ENCODE results near the gene TREM1. TPM values are rescaled to one million over a fixed set of nuclear protein-coding genes. Genes with fewer than 3 reads are reported as not detected.

TREM1 gene
- total RNA-seq, 2 experiments from 2014 or later, result not detected

GRCh38 chr6:41269166-41269565 is 17.3 kb downstream of the TREM1 start:
- H3K4me1 Mint-ChIP-seq, result peaks cover 9% of the 10 kb centered on the region
- H3K27me3 Mint-ChIP-seq, result peaks cover 4% of the 10 kb centered on the region
- ChIA-PET POLR2A (no interaction called here), CTCF (no interaction called here)
- no peak for DNase-seq
- H3K4me3 Mint-ChIP-seq, result no peak overlapping the region
- H3K36me3 Mint-ChIP-seq (ENCODE audit: low read depth), result no peaks in the 10 kb centered on the region
- no peaks in the 10 kb centered on the region for H3K9me3 Mint-ChIP-seq
- H3K27ac Mint-ChIP-seq, result no peak overlapping the region

- Mint-ChIP-seq H3K9me3 (peaks cover 4% of the 10 kb centered on the region), H3K4me3 (no peak overlapping the region), H3K36me3 (ENCODE audit: low read depth) (peaks cover 1% of the 10 kb centered on the region), H3K27ac (no peak overlapping the region), H3K27me3 (peaks cover 3% of the 10 kb centered on the region), H3K4me1 (peaks cover 9% of the 10 kb centered on the region)
- DNase-seq, result no peak
- ChIA-PET POLR2A (no interaction called here), CTCF (no interaction called here)
Observed at GRCh38 chr6:41268478-41268877, 18.0 kb downstream of the TREM1 start.

GRCh38 chr6:41266541-41266940 is 19.9 kb downstream of the TREM1 start:
- no peak for DNase-seq
- ChIA-PET CTCF (no interaction called here), POLR2A (no interaction called here)
- H3K36me3 Mint-ChIP-seq (ENCODE audit: low read depth), result peaks cover 12% of the 10 kb centered on the region
- H3K27ac Mint-ChIP-seq, result no peak overlapping the region
- peaks cover 16% of the 10 kb centered on the region for H3K9me3 Mint-ChIP-seq
- H3K27me3 Mint-ChIP-seq, result peaks cover 16% of the 10 kb centered on the region
- peaks cover under 1% of the 10 kb centered on the region for H3K4me1 Mint-ChIP-seq
- H3K4me3 Mint-ChIP-seq, result no peak overlapping the region

- POLR2A ChIA-PET, result no interaction called here
Observed at GRCh38 chr6:41263267-41263666, 23.2 kb downstream of the TREM1 start.

GRCh38 chr6:41262401-41262800 is 24.1 kb downstream of the TREM1 start:
- DNase-seq, result no peak
- POLR2A ChIA-PET, result no interaction called here
- Mint-ChIP-seq H3K4me3 (no peak overlapping the region), H3K27ac (no peak overlapping the region), H3K9me3 (peaks cover 33% of the 10 kb centered on the region), H3K27me3 (peaks cover 38% of the 10 kb centered on the region), H3K36me3 (ENCODE audit: low read depth) (peaks cover 12% of the 10 kb centered on the region), H3K4me1 (no peaks in the 10 kb centered on the region)
- CTCF ChIA-PET, result interaction anchor here (1.5 kb wide), 1 partner anchor 16 kb away, joined by 6 read pairs; no protein-coding TSS in a partner anchor

More at GRCh38 chr6:41263267-41263666, 23.2 kb downstream of the TREM1 start:
- Mint-ChIP-seq H3K27me3 (peaks cover 38% of the 10 kb centered on the region), H3K4me3 (no peak overlapping the region), H3K36me3 (ENCODE audit: low read depth) (peaks cover 12% of the 10 kb centered on the region), H3K9me3 (peaks cover 33% of the 10 kb centered on the region), H3K4me1 (no peaks in the 10 kb centered on the region), H3K27ac (no peak overlapping the region)
- DNase-seq, result no peak
- CTCF ChIA-PET, result no interaction called here

- no peak for DNase-seq
- Mint-ChIP-seq H3K4me1 (peaks cover 4% of the 10 kb centered on the region), H3K27me3 (peaks cover 35% of the 10 kb centered on the region), H3K4me3 (no peak overlapping the region), H3K9me3 (peaks cover 25% of the 10 kb centered on the region), H3K27ac (no peak overlapping the region), H3K36me3 (ENCODE audit: low read depth) (peaks cover 7% of the 10 kb centered on the region)
- CTCF ChIA-PET, result no interaction called here
- POLR2A ChIA-PET, result no interaction called here
Observed at GRCh38 chr6:41258196-41258493, 28.3 kb downstream of the TREM1 start.

GRCh38 chr6:41257369-41258195 is 28.9 kb downstream of the TREM1 start:
- CTCF ChIA-PET, result no interaction called here
- DNase-seq, result no peak
- Mint-ChIP-seq H3K27me3 (peaks cover 36% of the 10 kb centered on the region), H3K4me3 (no peak overlapping the region), H3K27ac (no peak overlapping the region), H3K9me3 (peaks cover 24% of the 10 kb centered on the region), H3K4me1 (peaks cover 4% of the 10 kb centered on the region), H3K36me3 (ENCODE audit: low read depth) (peaks cover 5% of the 10 kb centered on the region)
- POLR2A ChIA-PET, result no interaction called here

- H3K9me3 Mint-ChIP-seq, result peaks cover 15% of the 10 kb centered on the region
- H3K27me3 Mint-ChIP-seq, result peaks cover 35% of the 10 kb centered on the region
- H3K27ac Mint-ChIP-seq, result no peak overlapping the region
- peaks cover 4% of the 10 kb centered on the region for H3K4me1 Mint-ChIP-seq
- no peaks in the 10 kb centered on the region for H3K36me3 Mint-ChIP-seq (ENCODE audit: low read depth)
- ChIA-PET CTCF (no interaction called here), POLR2A (no interaction called here)
- no peak for DNase-seq
- H3K4me3 Mint-ChIP-seq, result no peak overlapping the region
Observed at GRCh38 chr6:41256383-41256782, 30.1 kb downstream of the TREM1 start.

- no peak for DNase-seq
- ChIA-PET CTCF (no interaction called here), POLR2A (no interaction called here)
- Mint-ChIP-seq H3K36me3 (ENCODE audit: low read depth) (no peaks in the 10 kb centered on the region), H3K9me3 (peaks cover 13% of the 10 kb centered on the region), H3K27me3 (peaks cover 34% of the 10 kb centered on the region), H3K4me3 (no peak overlapping the region), H3K4me1 (peaks cover 4% of the 10 kb centered on the region), H3K27ac (no peak overlapping the region)
Observed at GRCh38 chr6:41255638-41256246, 30.7 kb downstream of the TREM1 start.

GRCh38 chr6:41255110-41255509 is 31.4 kb downstream of the TREM1 start:
- DNase-seq, result no peak
- no peaks in the 10 kb centered on the region for H3K36me3 Mint-ChIP-seq (ENCODE audit: low read depth)
- ChIA-PET POLR2A (no interaction called here), CTCF (no interaction called here)
- peaks cover 8% of the 10 kb centered on the region for H3K9me3 Mint-ChIP-seq
- no peak overlapping the region for H3K4me3 Mint-ChIP-seq
- no peak overlapping the region for H3K27ac Mint-ChIP-seq
- peaks cover 29% of the 10 kb centered on the region for H3K27me3 Mint-ChIP-seq
- H3K4me1 Mint-ChIP-seq, result peaks cover 4% of the 10 kb centered on the region

GRCh38 chr6:41252401-41253169 is 33.9 kb downstream of the TREM1 start:
- H3K27me3 Mint-ChIP-seq, result peaks cover 16% of the 10 kb centered on the region
- DNase-seq, result no peak
- H3K4me1 Mint-ChIP-seq, result peaks cover 9% of the 10 kb centered on the region
- H3K9me3 Mint-ChIP-seq, result no peaks in the 10 kb centered on the region
- H3K4me3 Mint-ChIP-seq, result no peak overlapping the region
- ChIA-PET POLR2A (no interaction called here), CTCF (no interaction called here)
- no peaks in the 10 kb centered on the region for H3K36me3 Mint-ChIP-seq (ENCODE audit: low read depth)
- no peak overlapping the region for H3K27ac Mint-ChIP-seq

GRCh38 chr6:41247882-41248705 is 38.4 kb downstream of the TREM1 start:
- Mint-ChIP-seq H3K9me3 (peaks cover 7% of the 10 kb centered on the region), H3K4me3 (no peak overlapping the region), H3K27me3 (peaks cover 22% of the 10 kb centered on the region), H3K27ac (no peak overlapping the region), H3K4me1 (peaks cover 8% of the 10 kb centered on the region), H3K36me3 (ENCODE audit: low read depth) (no peaks in the 10 kb centered on the region)
- DNase-seq, result no peak
- POLR2A ChIA-PET, result no interaction called here
- CTCF ChIA-PET, result no interaction called here

- Mint-ChIP-seq H3K4me1 (peaks cover 8% of the 10 kb centered on the region), H3K27ac (no peak overlapping the region), H3K9me3 (peaks cover 7% of the 10 kb centered on the region), H3K4me3 (no peak overlapping the region), H3K36me3 (ENCODE audit: low read depth) (no peaks in the 10 kb centered on the region), H3K27me3 (peaks cover 22% of the 10 kb centered on the region)
- ChIA-PET POLR2A (no interaction called here), CTCF (no interaction called here)
- DNase-seq, result no peak
Observed at GRCh38 chr6:41247288-41247865, 39.1 kb downstream of the TREM1 start.
